ENCODE data around the gene FBXO10.

FBXO10 gene

DNA sequence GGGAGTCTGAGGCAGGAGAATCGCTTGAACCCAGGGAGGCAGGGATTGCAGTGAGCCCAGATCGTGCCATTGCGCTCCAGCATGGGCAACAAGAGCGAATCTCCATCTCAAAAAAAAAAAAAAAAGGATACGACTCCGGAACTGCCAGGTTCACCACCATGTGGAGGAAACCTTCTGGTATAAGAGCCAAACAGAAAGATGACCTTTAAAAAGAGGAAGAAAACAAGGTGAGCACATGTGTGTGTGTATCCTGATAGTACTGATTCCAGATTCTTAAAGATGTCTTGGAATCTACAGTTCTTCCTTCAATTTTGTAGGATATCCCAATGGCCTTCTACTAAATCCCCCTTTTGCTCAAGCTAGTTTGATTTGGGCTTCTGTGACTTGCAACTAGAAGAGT is 33.7 kb downstream of the FBXO10 start:
- H3K4me3 ChIP-seq (ENCODE audit: low read depth, low read length): no peak overlapping the region
- TF ChIP-seq, protein P1, sequence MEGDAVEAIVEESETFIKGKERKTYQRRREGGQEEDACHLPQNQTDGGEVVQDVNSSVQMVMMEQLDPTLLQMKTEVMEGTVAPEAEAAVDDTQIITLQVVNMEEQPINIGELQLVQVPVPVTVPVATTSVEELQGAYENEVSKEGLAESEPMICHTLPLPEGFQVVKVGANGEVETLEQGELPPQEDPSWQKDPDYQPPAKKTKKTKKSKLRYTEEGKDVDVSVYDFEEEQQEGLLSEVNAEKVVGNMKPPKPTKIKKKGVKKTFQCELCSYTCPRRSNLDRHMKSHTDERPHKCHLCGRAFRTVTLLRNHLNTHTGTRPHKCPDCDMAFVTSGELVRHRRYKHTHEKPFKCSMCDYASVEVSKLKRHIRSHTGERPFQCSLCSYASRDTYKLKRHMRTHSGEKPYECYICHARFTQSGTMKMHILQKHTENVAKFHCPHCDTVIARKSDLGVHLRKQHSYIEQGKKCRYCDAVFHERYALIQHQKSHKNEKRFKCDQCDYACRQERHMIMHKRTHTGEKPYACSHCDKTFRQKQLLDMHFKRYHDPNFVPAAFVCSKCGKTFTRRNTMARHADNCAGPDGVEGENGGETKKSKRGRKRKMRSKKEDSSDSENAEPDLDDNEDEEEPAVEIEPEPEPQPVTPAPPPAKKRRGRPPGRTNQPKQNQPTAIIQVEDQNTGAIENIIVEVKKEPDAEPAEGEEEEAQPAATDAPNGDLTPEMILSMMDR (IDR thresholded peaks at IDR 0.05; ENCODE audit: low read depth, low read length): no peak
- TF ChIP-seq MYC (IDR thresholded peaks at IDR 0.05; ENCODE audit: low read depth, low read length): no peak
- TF ChIP-seq POLR2A (IDR thresholded peaks at IDR 0.05; ENCODE audit: extremely low read depth, insufficient read length): no peak
- TF ChIP-seq, protein P2, sequence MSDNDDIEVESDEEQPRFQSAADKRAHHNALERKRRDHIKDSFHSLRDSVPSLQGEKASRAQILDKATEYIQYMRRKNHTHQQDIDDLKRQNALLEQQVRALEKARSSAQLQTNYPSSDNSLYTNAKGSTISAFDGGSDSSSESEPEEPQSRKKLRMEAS (IDR thresholded peaks at IDR 0.05; ENCODE audit: low read depth, low read length): no peak
- no peak for DNase-seq (ENCODE audit: low read depth)

DNA sequence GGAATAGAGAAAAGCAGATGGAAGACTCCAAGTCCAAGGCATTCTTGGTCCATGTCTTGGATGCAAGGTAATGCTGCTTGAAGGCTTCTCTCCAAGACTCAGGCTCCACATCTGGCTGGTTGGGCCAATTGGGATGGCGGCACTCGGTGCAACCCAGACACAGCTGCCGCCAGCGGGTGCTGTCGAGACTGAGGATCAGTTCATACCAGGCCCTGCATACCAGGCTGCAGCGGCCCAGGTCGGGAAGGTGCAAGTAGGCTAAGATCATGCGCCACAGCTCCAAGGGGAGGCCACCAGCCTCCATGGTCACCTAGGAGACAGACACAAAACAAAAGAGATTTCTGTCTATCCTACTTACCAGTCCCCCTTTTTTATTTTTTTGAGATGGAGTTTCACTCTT is 34.7 kb downstream of the FBXO10 start:
- no peak overlapping the region for H3K4me3 ChIP-seq (ENCODE audit: low read depth, low read length)
- DNase-seq (ENCODE audit: low read depth): no peak
- TF ChIP-seq POLR2A (IDR thresholded peaks at IDR 0.05; ENCODE audit: extremely low read depth, insufficient read length) (no peak), MYC (IDR thresholded peaks at IDR 0.05; ENCODE audit: low read depth, low read length) (no peak)
- TF ChIP-seq, protein P1 (IDR thresholded peaks at IDR 0.05; ENCODE audit: low read depth, low read length): no peak
- TF ChIP-seq, protein P2 (IDR thresholded peaks at IDR 0.05; ENCODE audit: low read depth, low read length): no peak

DNA sequence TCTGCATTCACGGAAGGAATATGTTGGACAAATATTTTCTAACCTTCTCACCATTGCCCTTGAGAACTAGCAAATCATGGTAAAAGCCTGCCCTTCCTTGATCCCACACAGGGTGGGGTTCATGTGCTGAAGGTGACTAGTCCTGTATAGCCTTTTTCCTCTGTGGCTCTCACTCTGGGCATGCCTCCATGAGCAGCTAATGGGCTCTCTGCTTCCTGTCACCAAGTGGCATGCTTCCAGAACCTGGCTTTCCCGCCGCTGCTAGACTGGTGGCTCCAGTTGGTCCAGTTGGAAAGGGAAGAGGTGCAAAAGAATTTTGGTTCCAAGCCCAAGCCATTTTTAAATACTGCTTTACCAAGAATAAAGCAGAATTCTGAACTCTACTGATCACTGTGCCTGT is 35.5 kb downstream of the FBXO10 start:
- H3K4me3 ChIP-seq (ENCODE audit: low read depth, low read length): no peak overlapping the region
- TF ChIP-seq, protein P2 (IDR thresholded peaks at IDR 0.05; ENCODE audit: low read depth, low read length): no peak
- TF ChIP-seq POLR2A (IDR thresholded peaks at IDR 0.05; ENCODE audit: extremely low read depth, insufficient read length) (no peak), MYC (IDR thresholded peaks at IDR 0.05; ENCODE audit: low read depth, low read length) (no peak)
- TF ChIP-seq, protein P1 (IDR thresholded peaks at IDR 0.05; ENCODE audit: low read depth, low read length): no peak
- no peak for DNase-seq (ENCODE audit: low read depth)

DNA sequence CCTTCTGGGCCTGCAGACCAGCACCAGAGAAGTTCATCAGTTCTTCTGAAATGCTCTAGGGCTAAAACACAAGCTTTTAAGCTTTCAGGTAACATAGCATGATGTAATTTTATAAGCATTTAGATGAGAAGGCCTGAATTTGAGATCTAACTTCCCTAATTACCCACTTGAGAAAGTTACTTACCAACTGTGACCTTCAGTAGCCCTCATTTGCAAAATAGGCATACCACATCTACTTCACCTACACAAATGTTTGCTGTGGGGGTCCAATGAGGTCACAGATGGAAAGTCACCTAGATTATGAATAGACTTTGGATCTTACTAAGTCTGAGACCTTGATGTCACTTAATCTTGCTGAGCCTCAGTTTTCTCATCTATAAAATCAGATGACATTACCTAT is 36.5 kb downstream of the FBXO10 start:
- no peak overlapping the region for H3K4me3 ChIP-seq (ENCODE audit: low read depth, low read length)
- TF ChIP-seq, protein P1 (IDR thresholded peaks at IDR 0.05; ENCODE audit: low read depth, low read length): no peak
- TF ChIP-seq, protein P2 (IDR thresholded peaks at IDR 0.05; ENCODE audit: low read depth, low read length): no peak
- TF ChIP-seq POLR2A (IDR thresholded peaks at IDR 0.05; ENCODE audit: extremely low read depth, insufficient read length) (no peak), MYC (IDR thresholded peaks at IDR 0.05; ENCODE audit: low read depth, low read length) (no peak)
- DNase-seq (ENCODE audit: low read depth): no peak

DNA sequence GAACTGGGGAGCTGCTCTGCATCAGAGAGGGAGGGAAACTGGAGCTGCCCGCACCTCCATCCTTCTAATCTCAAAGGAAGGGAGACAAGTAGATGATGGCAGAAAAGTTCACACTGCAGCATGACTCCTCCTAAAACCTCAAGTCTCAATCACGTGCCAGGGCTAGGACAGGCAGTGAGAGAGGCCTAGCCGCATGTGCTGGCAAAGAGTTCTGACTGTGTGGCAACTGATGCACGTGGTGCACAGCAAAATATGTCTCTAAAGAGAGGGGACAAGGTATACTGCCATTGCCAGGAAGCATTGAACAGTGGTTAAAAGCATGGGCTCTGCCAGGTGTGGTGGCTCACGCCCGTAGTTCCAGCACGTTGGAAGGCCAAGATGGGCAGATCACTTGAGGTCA is 38.1 kb downstream of the FBXO10 start:
- H3K4me3 ChIP-seq (ENCODE audit: low read depth, low read length): no peak overlapping the region
- TF ChIP-seq, protein P1 (IDR thresholded peaks at IDR 0.05; ENCODE audit: low read depth, low read length): no peak
- no peak for TF ChIP-seq POLR2A (IDR thresholded peaks at IDR 0.05; ENCODE audit: extremely low read depth, insufficient read length)
- TF ChIP-seq, protein P2 (IDR thresholded peaks at IDR 0.05; ENCODE audit: low read depth, low read length): no peak
- no peak for TF ChIP-seq MYC (IDR thresholded peaks at IDR 0.05; ENCODE audit: low read depth, low read length)
- DNase-seq (ENCODE audit: low read depth): no peak

DNA sequence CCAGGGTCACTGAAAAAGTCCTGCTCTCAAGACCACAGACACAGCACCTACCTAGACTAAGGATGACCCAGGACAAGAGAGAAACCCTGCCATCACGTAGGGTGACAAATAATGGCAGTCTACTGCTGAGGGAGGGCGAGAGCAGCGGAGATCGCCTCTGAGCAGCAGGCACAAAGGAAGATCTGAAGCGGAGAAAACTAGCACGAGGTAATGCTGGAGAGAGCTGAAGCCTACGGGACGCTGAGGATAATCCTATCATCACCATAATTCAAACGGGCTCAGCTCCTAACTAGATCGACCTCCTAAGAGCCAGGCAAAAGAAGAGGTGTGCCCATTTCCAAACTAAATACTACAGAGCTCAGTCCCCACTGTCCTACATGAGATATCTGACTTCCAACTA is 41.3 kb downstream of the FBXO10 start:
- no peak for TF ChIP-seq POLR2A (IDR thresholded peaks at IDR 0.05; ENCODE audit: extremely low read depth, insufficient read length)
- TF ChIP-seq, protein P1 (IDR thresholded peaks at IDR 0.05; ENCODE audit: low read depth, low read length): no peak
- TF ChIP-seq, protein P2 (IDR thresholded peaks at IDR 0.05; ENCODE audit: low read depth, low read length): no peak
- TF ChIP-seq MYC (IDR thresholded peaks at IDR 0.05; ENCODE audit: low read depth, low read length): no peak
- no peak for DNase-seq (ENCODE audit: low read depth)
- no peak overlapping the region for H3K4me3 ChIP-seq (ENCODE audit: low read depth, low read length)

All from NB4 (cell line).